Measurements from ENCODE around the gene MYRIP.

GRCh38 chr3:40308725-40309417, 499.5 kb downstream of the MYRIP start:
- TF ChIP-seq POLR2AphosphoS5 (IDR thresholded peaks at IDR 0.05; ENCODE audit: low read depth, low read length) (no peak), POLR2A (IDR thresholded peaks at IDR 0.05; ENCODE audit: low read depth, low read length) (no peak)

All from GM12892 (cell line).